SK-N-SH (cell line): ENCODE results near the gene DLEC1. TPM values are rescaled to one million over a fixed set of nuclear protein-coding genes. Genes with fewer than 3 reads are reported as not detected.

Experiments used
- CTCF ChIA-PET: fragments of 300-600, 350-600 bp; formaldehyde crosslinking; extraction: SDS; loops from one replicate; lab custom pipeline; 2021; lab: Yijun Ruan, JAX
- POLR2A ChIA-PET: fragments of 350-600 bp; sonication (Branson Sonifier 250); formaldehyde crosslinking; extraction: SDS; loops from one replicate; lab custom pipeline; 2020; ENCODE audit warnings: antibody characterized with exemption, inconsistent platforms; lab: Yijun Ruan, JAX
- DNase-seq: peaks from one replicate; pipeline ENCODE4 v3.0.0; 2012
- H2AFZ ChIP-seq: fragments of 200-600 bp; sonication (generic); 2 replicates; pipeline ENCODE4 v1.8.1; 2016; ENCODE audit warnings: antibody characterized with exemption, mild to moderate bottlenecking, low read depth
- H3F3A ChIP-seq: fragments of 200-600 bp; sonication (generic); replicated peaks from 2 replicates; pipeline ENCODE3; 2016; ENCODE audit warnings: antibody characterized with exemption, mild to moderate bottlenecking; ENCODE audit not compliant: insufficient read depth
- H3K27ac ChIP-seq, 2 experiments: fragments of 200-500 bp in 1 of 2; fragments of 200-600 bp in 1 of 2; sonication (Bioruptor generic) in 1 of 2; sonication (generic), shearing (Covaris generic) in 1 of 2; 2 replicates each; pipeline versions ENCODE4 v1.5.1 to v1.6.1; 2014 to 2016; ENCODE audit warnings: low read depth in 2 of 2, inconsistent platforms in 1 of 2, low read length in 1 of 2, mild to moderate bottlenecking in 1 of 2, mixed read lengths in 1 of 2
- H3K27me3 ChIP-seq: fragments of 200-600 bp; sonication (generic), shearing (Covaris generic); 2 replicates; pipeline ENCODE4 v1.6.1; 2016; ENCODE audit warnings: mixed run types; ENCODE audit not compliant: insufficient read depth
- H3K36me3 ChIP-seq, 2 experiments: fragments of 200-500 bp in 1 of 2; fragments of 200-600 bp in 1 of 2; sonication (Bioruptor generic) in 1 of 2; sonication (generic) in 1 of 2; replicated peaks in 1 of 2; 2 replicates each; pipeline versions ENCODE3 to v1.5.1; 2014 to 2016; ENCODE audit warnings: low read length in 1 of 2, mild to moderate bottlenecking in 1 of 2; ENCODE audit not compliant: insufficient read depth in 2 of 2, control insufficient read depth in 1 of 2
- H3K4me1 ChIP-seq, 2 experiments: fragments of 200-500 bp in 1 of 2; fragments of 200-600 bp in 1 of 2; sonication (Bioruptor generic) in 1 of 2; sonication (generic), shearing (Covaris generic) in 1 of 2; 2 replicates each; pipeline versions ENCODE4 v1.5.1 to v1.6.1; 2014 to 2016; ENCODE audit warnings: low read depth in 1 of 2, low read length in 1 of 2, mixed run types in 1 of 2; ENCODE audit not compliant: insufficient read depth in 2 of 2, control insufficient read depth in 1 of 2
- H3K4me2 ChIP-seq: fragments of 200-600 bp; sonication (generic), shearing (Covaris generic); 2 replicates; pipeline ENCODE4 v1.6.1; 2017; ENCODE audit warnings: mixed run types
- H3K4me3 ChIP-seq, 2 experiments: fragments of 200-500 bp in 1 of 2; fragments of 200-600 bp in 1 of 2; sonication (Bioruptor generic) in 1 of 2; sonication (generic), shearing (Covaris generic) in 1 of 2; 2 replicates each; pipeline versions ENCODE4 v1.5.1 to v1.8.1; 2014 to 2016; ENCODE audit warnings: low read depth in 2 of 2, inconsistent platforms in 1 of 2, low read length in 1 of 2, mild to moderate bottlenecking in 1 of 2, mixed read lengths in 1 of 2, moderate library complexity in 1 of 2
- H3K79me2 ChIP-seq: fragments of 200-600 bp; sonication (generic); 2 replicates; pipeline ENCODE4 v1.8.1; 2017; ENCODE audit warnings: mild to moderate bottlenecking; ENCODE audit not compliant: insufficient read depth
- H3K9ac ChIP-seq: fragments of 200-600 bp; sonication (generic); 2 replicates; pipeline ENCODE4 v1.6.1; 2017; ENCODE audit warnings: mixed run types
- H3K9me2 ChIP-seq: fragments of 200-600 bp; sonication (generic); 2 replicates; pipeline ENCODE4 v1.6.1; 2017; ENCODE audit warnings: mixed run types
- H3K9me3 ChIP-seq: fragments of 200-600 bp; sonication (generic); 2 replicates; pipeline ENCODE4 v1.6.1; 2017; ENCODE audit warnings: mixed run types, mild to moderate bottlenecking, moderate library complexity
- H4K20me1 ChIP-seq: fragments of 200-600 bp; sonication (generic); 2 replicates; pipeline ENCODE4 v1.6.1; 2017; ENCODE audit warnings: mild to moderate bottlenecking, mixed run types; ENCODE audit not compliant: insufficient read depth
- GABPA ChIP-seq: IDR thresholded peaks from 2 replicates; pipeline ENCODE4 v1.4.0; 2012; ENCODE audit warnings: low read depth, mild to moderate bottlenecking
- IRF3 ChIP-seq: fragments of 150-350 bp; IDR thresholded peaks from 2 replicates; pipeline ENCODE4 v1.6.1; 2016; ENCODE audit warnings: mild to moderate bottlenecking, low read depth, low read length
- JUND ChIP-seq: IDR thresholded peaks from 2 replicates; pipeline ENCODE4 v1.4.0; 2012
- MEF2A ChIP-seq: IDR thresholded peaks from 2 replicates; pipeline ENCODE4 v1.4.0; 2012; ENCODE audit warnings: low read depth, borderline replicate concordance
- RXRA ChIP-seq: IDR thresholded peaks from 2 replicates; pipeline ENCODE4 v1.4.0; 2012; ENCODE audit warnings: low read depth, mild to moderate bottlenecking, borderline replicate concordance
- TAF1 ChIP-seq: IDR thresholded peaks from 2 replicates; pipeline ENCODE4 v1.6.1; 2012; ENCODE audit warnings: low read depth, mild to moderate bottlenecking, low read length, moderate library complexity, borderline replicate concordance
- TEAD4 ChIP-seq: IDR thresholded peaks from 2 replicates; pipeline ENCODE4 v1.4.0; 2012; ENCODE audit warnings: mild to moderate bottlenecking, borderline replicate concordance; ENCODE audit not compliant: insufficient read depth
- USF2 ChIP-seq: fragments of 150-350 bp; IDR thresholded peaks from 2 replicates; pipeline ENCODE4 v1.6.1; 2017; ENCODE audit warnings: antibody characterized with exemption, low read length, low read depth, borderline replicate concordance
- YY1 ChIP-seq: IDR thresholded peaks from 2 replicates; pipeline ENCODE4 v1.4.0; 2012; ENCODE audit warnings: low read depth, mild to moderate bottlenecking
- WGBS: methylation state at CpG from one replicate; pipeline ENCODE4 v1.1.6; 2017; ENCODE audit warnings: low lambda C conversion rate; 5-methylcytosine and 5-hydroxymethylcytosine counted together
- polyA plus RNA-seq, 3 experiments: library from polyadenylated mRNA; depleted of rRNA; stranded (reverse); fragments of >200 nt; gene quantifications; 2 replicates each; pipeline ENCODE4 v1.2.3, GENCODE V29; 2012

The DLEC1 gene
- polyA plus RNA-seq, 1 of the 3 experiments (the other 2 are of a cell fraction), result 0.02 TPM

- CTCF ChIA-PET, result interaction anchor here (0.6 to 0.7 kb wide), 2 partner anchors 11 to 15 kb away, joined by 3 read pairs; no protein-coding TSS in a partner anchor
- Histone ChIP-seq H3K9ac (no peak overlapping the region), H3K27ac (no peak overlapping the region), H3K4me3 (no peak overlapping the region), H2AFZ (no peak overlapping the region), H3K36me3 (no peaks in the 10 kb centered on the region), H3K27me3 (no peaks in the 10 kb centered on the region), H4K20me1 (no peaks in the 10 kb centered on the region), H3K79me2 (no peaks in the 10 kb centered on the region), H3F3A (no peaks in the 10 kb centered on the region), H3K9me3 (no peaks in the 10 kb centered on the region), H3K4me1 (peaks cover 0 to 5% of the 10 kb centered on the region in 2 experiments; a peak in 1 of 4 replicates), H3K9me2 (no peaks in the 10 kb centered on the region), H3K4me2 (no peak overlapping the region)
- DNase-seq, result no peak
- 90% methylated on average over 3 of the region's 3 CpGs for WGBS
- TF ChIP-seq JUND, result no peak
- TF ChIP-seq TAF1, result no peak
- TF ChIP-seq MEF2A, result no peak
- no peak for TF ChIP-seq USF2
- POLR2A ChIA-PET, result no interaction called here
These were observed 108.4 kb downstream of the DLEC1 start for GRCh38 chr3:38147421-38147820.

GRCh38 chr3:38148311-38148882, 109.4 kb downstream of the DLEC1 start:
- H3K36me3 ChIP-seq, result no peaks in the 10 kb centered on the region
- CTCF ChIA-PET, result interaction anchor here (0.7 to 0.8 kb wide), 3 partner anchors 9 to 492 kb away, joined by 3 to 5 read pairs (median 4); no protein-coding TSS in a partner anchor

More at GRCh38 chr3:38148311-38148882, 109.4 kb downstream of the DLEC1 start:
- Histone ChIP-seq H3K27me3 (no peaks in the 10 kb centered on the region), H3K4me3 (no peak overlapping the region), H3K9me2 (no peaks in the 10 kb centered on the region), H4K20me1 (no peaks in the 10 kb centered on the region), H3K4me2 (no peak overlapping the region), H2AFZ (no peak overlapping the region), H3K4me1 (peaks cover 0 to 5% of the 10 kb centered on the region in 2 experiments; a peak in 1 of 4 replicates), H3F3A (no peaks in the 10 kb centered on the region), H3K9me3 (no peaks in the 10 kb centered on the region), H3K79me2 (no peaks in the 10 kb centered on the region), H3K27ac (no peak overlapping the region), H3K9ac (no peak overlapping the region)
- no peak for TF ChIP-seq JUND
- no peak for TF ChIP-seq RXRA
- no peak for TF ChIP-seq GABPA
- TF ChIP-seq YY1, result no peak
- TF ChIP-seq TEAD4, result no peak
- no peak for TF ChIP-seq IRF3
- WGBS, result 66% methylated on average over 5 of the region's 5 CpGs
- POLR2A ChIA-PET, result no interaction called here
- no peak for DNase-seq
